Uterus (tissue), 4 donors: Measurements from ENCODE around the gene FMO3. TPM values are rescaled to one million over a fixed set of nuclear protein-coding genes. Genes with fewer than 3 reads are reported as not detected.

Experiments used
- DNase-seq, 2 donors: peaks; one replicate each; pipeline ENCODE4 v3.0.0-alpha.2; 2019 to 2020
- H3K27ac ChIP-seq, 2 donors: fragments of 200-600 bp; sonication (generic); 1 replicate in 1 of 2; 2 replicates in 1 of 2; pipeline ENCODE4 v1.5.1; 2016 to 2018
- H3K27me3 ChIP-seq, 2 donors: fragments of 200-600 bp; sonication (generic); one replicate each; pipeline ENCODE4 v1.5.1; 2018 to 2019; ENCODE audit warnings: control low read depth in 1 of 2
- H3K36me3 ChIP-seq, 2 donors: fragments of 200-600 bp; sonication (generic); one replicate each; pipeline ENCODE4 v1.5.1; 2019; ENCODE audit warnings: control low read depth in 1 of 2
- H3K4me1 ChIP-seq, 2 donors: fragments of 200-600 bp; sonication (generic); one replicate each; pipeline ENCODE4 v1.5.1; 2018 to 2019; ENCODE audit warnings: control low read depth in 1 of 2
- H3K4me3 ChIP-seq, 2 donors: fragments of 200-600 bp; sonication (generic); 1 replicate in 1 of 2; 2 replicates in 1 of 2; pipeline ENCODE4 v1.5.1; 2018 to 2019; ENCODE audit warnings: mild to moderate bottlenecking in 1 of 2
- H3K9me3 ChIP-seq, 2 donors: fragments of 200-600 bp; sonication (generic); one replicate each; pipeline ENCODE4 v1.5.1; 2019; ENCODE audit warnings: control low read depth in 1 of 2
- POLR2A ChIP-seq, 2 donors: fragments of 450-650 bp; IDR thresholded peaks; one replicate each; pipeline ENCODE4 v1.6.1; 2016; ENCODE audit warnings: antibody characterized with exemption in 2 of 2, mild to moderate bottlenecking in 1 of 2, moderate library complexity in 1 of 2
- intact Hi-C: fragments of 100-400 bp; cut with DNase I; formaldehyde crosslinking; loops from one replicate; pipeline ENCODE4 v1.15.1; 2023; ENCODE audit warnings: low total_unique reads
- total RNA-seq, 4 donors: library from RNA; depleted of rRNA in 3 of 4; stranded (reverse); fragments of >200 nt in 3 of 4; gene quantifications; one replicate each; pipeline versions ENCODE4 v1.1.0 to v1.2.4, GENCODE V29; 2014 to 2023
- TF ChIP-seq, protein P1 (sequence below), 4 experiments: fragments of 200-600 bp in 2 of 4; fragments of 450-650 bp in 2 of 4; sonication (generic) in 2 of 4; IDR thresholded peaks; one replicate each; pipeline ENCODE4 v1.5.1; 2016 to 2019; ENCODE audit warnings: antibody characterized with exemption in 4 of 4, mild to moderate bottlenecking in 2 of 4, moderate library complexity in 1 of 4
- donor health status: DM: yes; HTN: yes; CAD: no.

Gene FMO3
- total RNA-seq, 4 donors from 2014 or later: 0.14 to 30.9 (median 1.1) TPM

DNA sequence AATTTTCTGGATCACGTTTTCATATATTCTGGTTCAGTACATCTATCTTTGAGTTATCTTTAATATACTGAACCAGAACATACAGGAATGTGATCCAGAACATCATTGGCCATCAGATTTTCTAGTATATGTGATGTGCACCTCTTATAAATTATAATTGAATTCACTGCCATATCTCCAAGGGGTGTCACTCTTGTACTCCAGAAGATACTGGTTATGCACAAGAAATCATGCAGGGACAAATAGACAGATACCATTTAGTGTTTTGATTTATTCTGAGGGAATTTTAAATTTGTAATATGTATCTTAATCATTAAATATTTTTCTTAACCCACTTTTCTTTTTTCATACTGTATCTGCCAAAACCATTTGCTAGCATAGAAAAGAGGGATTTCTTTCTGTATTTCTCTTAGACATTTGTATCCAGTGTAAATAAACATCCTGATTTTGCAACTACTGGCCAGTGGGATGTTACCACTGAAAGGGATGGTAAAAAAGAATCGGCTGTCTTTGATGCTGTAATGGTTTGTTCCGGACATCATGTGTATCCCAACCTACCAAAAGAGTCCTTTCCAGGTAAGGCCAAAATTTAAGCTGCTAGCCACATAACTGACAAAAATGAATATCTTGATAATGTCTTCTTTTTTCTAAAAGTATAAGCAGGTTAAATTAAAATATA is 16.7 kb downstream of the FMO3 start:
- H3K27ac ChIP-seq: no peak overlapping the region
- TF ChIP-seq, protein P1, sequence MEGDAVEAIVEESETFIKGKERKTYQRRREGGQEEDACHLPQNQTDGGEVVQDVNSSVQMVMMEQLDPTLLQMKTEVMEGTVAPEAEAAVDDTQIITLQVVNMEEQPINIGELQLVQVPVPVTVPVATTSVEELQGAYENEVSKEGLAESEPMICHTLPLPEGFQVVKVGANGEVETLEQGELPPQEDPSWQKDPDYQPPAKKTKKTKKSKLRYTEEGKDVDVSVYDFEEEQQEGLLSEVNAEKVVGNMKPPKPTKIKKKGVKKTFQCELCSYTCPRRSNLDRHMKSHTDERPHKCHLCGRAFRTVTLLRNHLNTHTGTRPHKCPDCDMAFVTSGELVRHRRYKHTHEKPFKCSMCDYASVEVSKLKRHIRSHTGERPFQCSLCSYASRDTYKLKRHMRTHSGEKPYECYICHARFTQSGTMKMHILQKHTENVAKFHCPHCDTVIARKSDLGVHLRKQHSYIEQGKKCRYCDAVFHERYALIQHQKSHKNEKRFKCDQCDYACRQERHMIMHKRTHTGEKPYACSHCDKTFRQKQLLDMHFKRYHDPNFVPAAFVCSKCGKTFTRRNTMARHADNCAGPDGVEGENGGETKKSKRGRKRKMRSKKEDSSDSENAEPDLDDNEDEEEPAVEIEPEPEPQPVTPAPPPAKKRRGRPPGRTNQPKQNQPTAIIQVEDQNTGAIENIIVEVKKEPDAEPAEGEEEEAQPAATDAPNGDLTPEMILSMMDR (IDR thresholded peaks at IDR 0.05): peak in 1 of 4 experiments; percentile 9
- TF ChIP-seq POLR2A (IDR thresholded peaks at IDR 0.05): no peak
- no peaks in the 10 kb centered on the region for H3K9me3 ChIP-seq
- no peaks in the 10 kb centered on the region for H3K27me3 ChIP-seq
- no peak for DNase-seq
- no peaks in the 10 kb centered on the region for H3K36me3 ChIP-seq
- intact Hi-C loops: no loop called here
- no peaks in the 10 kb centered on the region for H3K4me1 ChIP-seq
- no peak overlapping the region for H3K4me3 ChIP-seq

DNA sequence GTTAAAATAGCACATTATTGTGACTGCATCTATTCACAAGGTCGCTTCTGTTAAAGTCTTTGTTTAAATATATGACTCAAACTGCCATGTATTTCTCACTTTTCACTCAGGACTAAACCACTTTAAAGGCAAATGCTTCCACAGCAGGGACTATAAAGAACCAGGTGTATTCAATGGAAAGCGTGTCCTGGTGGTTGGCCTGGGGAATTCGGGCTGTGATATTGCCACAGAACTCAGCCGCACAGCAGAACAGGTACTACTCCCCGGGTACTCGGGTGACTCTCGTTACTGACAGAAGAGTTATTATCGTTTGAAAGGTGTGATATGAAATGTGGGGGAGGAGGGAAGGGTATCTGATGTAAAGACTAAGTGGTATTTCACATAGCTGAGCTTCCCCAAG is 17.3 kb downstream of the FMO3 start:
- intact Hi-C loops: no loop called here
- DNase-seq: no peak
- Histone ChIP-seq H3K36me3 (no peaks in the 10 kb centered on the region), H3K27me3 (no peaks in the 10 kb centered on the region), H3K27ac (no peak overlapping the region), H3K4me3 (no peak overlapping the region), H3K4me1 (no peaks in the 10 kb centered on the region), H3K9me3 (no peaks in the 10 kb centered on the region)
- TF ChIP-seq, protein P1 (IDR thresholded peaks at IDR 0.05): no peak
- TF ChIP-seq POLR2A (IDR thresholded peaks at IDR 0.05): no peak

DNA sequence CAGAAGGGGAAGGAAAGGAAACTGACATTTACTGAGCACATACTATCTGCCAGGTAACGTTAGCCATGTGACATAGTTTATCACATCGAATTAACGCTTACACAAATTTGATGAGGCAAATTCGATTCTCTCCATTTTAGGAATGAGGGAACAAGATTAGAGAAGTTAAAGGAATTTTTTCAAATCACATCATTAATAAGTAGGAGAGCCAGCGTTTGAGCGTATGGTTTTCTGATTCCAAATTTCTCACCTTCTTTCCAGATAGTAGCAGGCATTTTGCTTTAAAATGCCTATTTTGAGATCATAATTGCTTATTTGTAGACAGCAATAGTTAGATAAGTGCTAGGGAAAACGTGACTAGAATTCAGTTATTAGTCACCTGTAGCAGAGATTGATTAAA is 19.3 kb downstream of the FMO3 start:
- no peaks in the 10 kb centered on the region for H3K9me3 ChIP-seq
- intact Hi-C loops: no loop called here
- TF ChIP-seq POLR2A (IDR thresholded peaks at IDR 0.05): no peak
- TF ChIP-seq, protein P1 (IDR thresholded peaks at IDR 0.05): no peak
- no peaks in the 10 kb centered on the region for H3K4me1 ChIP-seq
- H3K27me3 ChIP-seq: no peaks in the 10 kb centered on the region
- DNase-seq: no peak
- H3K27ac ChIP-seq: no peak overlapping the region
- H3K4me3 ChIP-seq: no peak overlapping the region
- no peaks in the 10 kb centered on the region for H3K36me3 ChIP-seq

DNA sequence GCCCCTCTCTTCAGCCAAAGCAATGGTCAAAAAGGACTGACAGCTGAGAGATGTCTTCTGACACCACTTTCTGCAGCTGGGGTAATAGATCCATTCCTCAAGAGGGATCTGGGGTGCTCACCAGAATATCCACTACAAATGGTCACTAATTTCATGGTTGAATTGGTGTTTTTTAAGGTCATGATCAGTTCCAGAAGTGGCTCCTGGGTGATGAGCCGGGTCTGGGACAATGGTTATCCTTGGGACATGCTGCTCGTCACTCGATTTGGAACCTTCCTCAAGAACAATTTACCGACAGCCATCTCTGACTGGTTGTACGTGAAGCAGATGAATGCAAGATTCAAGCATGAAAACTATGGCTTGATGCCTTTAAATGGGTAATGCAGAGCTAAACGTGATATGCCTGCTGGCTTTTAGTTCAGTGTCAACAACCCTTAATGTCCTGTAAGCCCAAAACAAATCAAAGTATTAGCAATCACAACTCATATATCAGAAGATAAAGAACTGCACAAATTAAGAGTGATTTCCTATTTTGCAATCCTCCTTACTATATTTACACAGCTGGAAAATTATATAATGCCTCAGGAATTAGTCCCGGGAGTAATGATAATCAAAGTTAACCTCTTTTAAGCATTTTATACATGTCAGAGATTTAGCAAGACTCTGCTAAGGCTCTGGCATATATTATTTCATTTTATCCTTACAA is 20.1 kb downstream of the FMO3 start:
- Histone ChIP-seq H3K36me3 (no peaks in the 10 kb centered on the region), H3K4me1 (no peaks in the 10 kb centered on the region), H3K27me3 (no peaks in the 10 kb centered on the region), H3K4me3 (no peak overlapping the region), H3K27ac (peak overlapping the region; percentile 43 to 58), H3K9me3 (no peaks in the 10 kb centered on the region)
- no peak for TF ChIP-seq POLR2A (IDR thresholded peaks at IDR 0.05)
- TF ChIP-seq, protein P1 (IDR thresholded peaks at IDR 0.05): no peak
- intact Hi-C loops: no loop called here
- DNase-seq: no peak

DNA sequence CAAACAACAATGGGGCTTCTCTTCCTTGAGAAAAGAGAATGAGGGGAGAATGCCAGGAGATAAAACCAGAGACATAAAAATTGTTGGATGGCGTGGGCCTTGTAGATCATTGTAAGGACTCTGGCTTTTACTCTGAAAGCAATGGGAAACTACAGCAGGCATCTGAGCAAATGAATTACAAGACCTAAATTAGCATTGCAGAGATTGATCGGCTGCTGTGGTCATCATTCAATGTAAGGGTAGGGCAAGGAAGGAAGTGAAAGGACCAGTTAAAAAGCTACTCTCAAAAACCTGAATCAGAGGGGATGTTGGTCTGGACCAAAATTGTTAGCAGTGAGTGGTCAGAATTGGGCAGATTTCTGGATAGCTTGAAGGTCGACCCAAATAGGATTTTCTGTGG is 21.4 kb downstream of the FMO3 start:
- Histone ChIP-seq H3K9me3 (no peaks in the 10 kb centered on the region), H3K36me3 (no peaks in the 10 kb centered on the region), H3K4me3 (no peak overlapping the region), H3K27me3 (no peaks in the 10 kb centered on the region), H3K27ac (peak overlapping the region; percentile 43 to 58), H3K4me1 (no peaks in the 10 kb centered on the region)
- intact Hi-C loops: no loop called here
- TF ChIP-seq POLR2A (IDR thresholded peaks at IDR 0.05): no peak
- TF ChIP-seq, protein P1 (IDR thresholded peaks at IDR 0.05): no peak
- no peak for DNase-seq
